Peyer's patch (tissue), 4 donors: ENCODE results near the gene ACOX2. TPM values are rescaled to one million over a fixed set of nuclear protein-coding genes. Genes with fewer than 3 reads are reported as not detected.

ENCODE experiments used
- DNase-seq, 3 donors: peaks; one replicate each; pipeline ENCODE4 v3.0.0-alpha.2; 2017 to 2019
- H3K27ac ChIP-seq, 4 donors: fragments of 200-600 bp; sonication (generic); one replicate each; pipeline ENCODE4 v1.5.1; 2016 to 2019
- H3K27me3 ChIP-seq, 2 donors: fragments of 200-600 bp; sonication (generic); one replicate each; pipeline ENCODE4 v1.5.1; 2019
- H3K36me3 ChIP-seq, 3 donors: fragments of 200-600 bp; sonication (generic); one replicate each; pipeline ENCODE4 v1.5.1; 2016 to 2019
- H3K4me1 ChIP-seq, 4 donors: fragments of 200-600 bp; sonication (generic); one replicate each; pipeline ENCODE4 v1.5.1; 2016 to 2019
- H3K4me3 ChIP-seq, 4 donors: fragments of 200-600 bp; sonication (generic); 1 replicate in 3 of 4; 2 replicates in 1 of 4; pipeline ENCODE4 v1.5.1; 2016 to 2019; ENCODE audit warnings: mild to moderate bottlenecking in 1 of 4
- H3K9me3 ChIP-seq, 4 donors: fragments of 200-600 bp; sonication (generic); one replicate each; pipeline ENCODE4 v1.5.1; 2016 to 2019; ENCODE audit warnings: mild to moderate bottlenecking in 1 of 4
- POLR2A ChIP-seq, 2 donors: fragments of 450-650 bp; IDR thresholded peaks; one replicate each; pipeline ENCODE4 v1.5.1; 2017; ENCODE audit warnings: antibody characterized with exemption in 2 of 2, mild to moderate bottlenecking in 2 of 2, moderate library complexity in 2 of 2
- total RNA-seq, 4 donors: library from RNA; depleted of rRNA; stranded (reverse); fragments of >200 nt; gene quantifications; one replicate each; pipeline ENCODE4 v1.1.0, GENCODE V29; 2016
- TF ChIP-seq, protein P1 (sequence below), 6 experiments: fragments of 450-650 bp in 4 of 6; fragments of 200-600 bp in 2 of 6; sonication (generic) in 1 of 6; IDR thresholded peaks; one replicate each; pipeline ENCODE4 v1.5.1; 2017 to 2019; ENCODE audit warnings: antibody characterized with exemption in 6 of 6, mild to moderate bottlenecking in 3 of 6, moderate library complexity in 1 of 6

ACOX2 gene
- total RNA-seq, 4 donors from 2014 or later, result 54.5 to 162 (median 142) TPM

DNA sequence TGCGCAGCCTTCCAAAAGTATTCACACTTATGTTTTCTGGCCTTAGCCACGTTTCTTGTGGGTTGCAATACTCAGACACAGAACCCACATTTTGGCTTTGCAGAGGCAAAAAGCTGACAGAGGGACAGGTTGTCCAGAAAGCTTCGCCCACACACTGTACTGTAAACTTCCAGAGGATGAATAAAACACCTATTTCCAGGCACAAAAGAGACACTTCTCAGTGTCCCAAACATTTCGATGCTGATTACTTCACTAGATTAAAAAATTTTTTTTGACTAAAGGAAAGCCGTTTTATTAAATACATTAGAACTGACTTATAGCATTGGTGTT lies 73.1 kb downstream of the ACOX2 start:
- Histone ChIP-seq H3K4me3 (peak overlapping the region in 1 of 4 donors; percentile 37), H3K4me1 (peaks cover 0 to 9% (median 2%) of the 10 kb centered on the region in 4 donors), H3K27me3 (no peaks in the 10 kb centered on the region), H3K9me3 (no peaks in the 10 kb centered on the region), H3K27ac (no peak overlapping the region), H3K36me3 (no peaks in the 10 kb centered on the region)
- no peak for DNase-seq
- TF ChIP-seq, protein P1, sequence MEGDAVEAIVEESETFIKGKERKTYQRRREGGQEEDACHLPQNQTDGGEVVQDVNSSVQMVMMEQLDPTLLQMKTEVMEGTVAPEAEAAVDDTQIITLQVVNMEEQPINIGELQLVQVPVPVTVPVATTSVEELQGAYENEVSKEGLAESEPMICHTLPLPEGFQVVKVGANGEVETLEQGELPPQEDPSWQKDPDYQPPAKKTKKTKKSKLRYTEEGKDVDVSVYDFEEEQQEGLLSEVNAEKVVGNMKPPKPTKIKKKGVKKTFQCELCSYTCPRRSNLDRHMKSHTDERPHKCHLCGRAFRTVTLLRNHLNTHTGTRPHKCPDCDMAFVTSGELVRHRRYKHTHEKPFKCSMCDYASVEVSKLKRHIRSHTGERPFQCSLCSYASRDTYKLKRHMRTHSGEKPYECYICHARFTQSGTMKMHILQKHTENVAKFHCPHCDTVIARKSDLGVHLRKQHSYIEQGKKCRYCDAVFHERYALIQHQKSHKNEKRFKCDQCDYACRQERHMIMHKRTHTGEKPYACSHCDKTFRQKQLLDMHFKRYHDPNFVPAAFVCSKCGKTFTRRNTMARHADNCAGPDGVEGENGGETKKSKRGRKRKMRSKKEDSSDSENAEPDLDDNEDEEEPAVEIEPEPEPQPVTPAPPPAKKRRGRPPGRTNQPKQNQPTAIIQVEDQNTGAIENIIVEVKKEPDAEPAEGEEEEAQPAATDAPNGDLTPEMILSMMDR (IDR thresholded peaks at IDR 0.05), result no peak
- TF ChIP-seq POLR2A (IDR thresholded peaks at IDR 0.05), result no peak

DNA sequence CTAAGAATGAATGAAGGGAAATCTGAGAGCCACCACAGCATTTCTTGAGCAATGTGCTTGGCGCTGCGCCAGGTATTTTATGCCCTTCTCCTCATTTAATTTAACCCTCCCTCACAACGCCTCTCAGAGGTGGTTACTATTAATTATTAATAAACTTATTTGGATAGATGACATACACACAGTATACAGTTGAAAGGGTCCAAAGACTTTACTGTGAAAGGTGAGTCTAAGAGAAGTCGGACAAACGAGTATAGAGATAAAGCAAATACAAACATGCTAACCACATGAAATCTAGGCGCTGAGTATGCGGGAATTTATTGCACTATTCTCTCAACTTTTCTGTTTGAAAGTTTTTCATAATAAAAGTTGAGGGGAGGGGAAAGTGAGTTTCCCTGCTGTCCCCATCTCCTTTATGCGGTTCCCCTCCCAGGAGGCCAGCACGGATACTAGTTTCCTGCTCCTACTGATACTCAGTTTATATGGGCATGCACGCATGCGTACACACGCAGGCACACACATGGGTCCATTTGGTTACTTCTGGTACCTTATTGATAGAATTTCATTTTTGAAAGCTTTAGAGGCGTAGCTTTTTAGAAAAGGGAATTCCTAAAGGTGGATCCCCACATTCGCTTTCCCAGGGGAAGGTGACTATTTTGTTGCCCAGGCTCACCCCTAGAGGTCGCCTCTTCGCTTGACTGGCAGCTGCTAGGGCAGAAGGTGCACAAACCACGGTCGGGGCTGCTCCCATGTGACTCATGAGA lies 73.6 kb downstream of the ACOX2 start:
- Histone ChIP-seq H3K27ac (peak overlapping the region in 1 of 4 donors; percentile 14), H3K36me3 (no peaks in the 10 kb centered on the region), H3K9me3 (no peaks in the 10 kb centered on the region), H3K4me3 (peak overlapping the region in 2 of 4 donors; percentile 17 to 37), H3K27me3 (no peaks in the 10 kb centered on the region), H3K4me1 (peaks cover 0 to 9% (median 2%) of the 10 kb centered on the region in 4 donors)
- TF ChIP-seq, protein P1 (IDR thresholded peaks at IDR 0.05), result peak; percentile 43 to 84 (median 73)
- no peak for TF ChIP-seq POLR2A (IDR thresholded peaks at IDR 0.05)
- peak; percentile 70 to 89 (median 72) for DNase-seq

DNA sequence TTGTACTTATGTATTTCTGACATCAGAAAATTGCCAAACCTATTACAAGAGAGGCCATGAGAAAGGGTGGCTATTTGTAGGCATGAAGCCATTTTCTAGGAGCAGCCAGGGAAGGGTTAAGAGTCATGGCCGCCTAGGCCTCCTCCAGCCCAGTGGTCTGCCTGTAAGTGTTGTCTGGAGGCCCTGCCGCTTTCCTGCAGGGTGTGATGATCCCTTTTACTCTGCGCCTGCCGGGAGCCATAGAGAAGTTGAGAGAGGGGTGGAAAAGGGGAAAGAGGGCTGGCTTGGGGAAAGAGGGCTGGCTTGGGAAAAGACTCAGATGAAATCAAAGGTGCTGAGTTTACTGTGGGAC lies 74.2 kb downstream of the ACOX2 start:
- Histone ChIP-seq H3K9me3 (no peaks in the 10 kb centered on the region), H3K4me3 (no peak overlapping the region), H3K4me1 (peaks cover 0 to 9% (median 2%) of the 10 kb centered on the region in 4 donors), H3K36me3 (no peaks in the 10 kb centered on the region), H3K27ac (no peak overlapping the region), H3K27me3 (no peaks in the 10 kb centered on the region)
- TF ChIP-seq, protein P1 (IDR thresholded peaks at IDR 0.05), result no peak
- no peak for DNase-seq

DNA sequence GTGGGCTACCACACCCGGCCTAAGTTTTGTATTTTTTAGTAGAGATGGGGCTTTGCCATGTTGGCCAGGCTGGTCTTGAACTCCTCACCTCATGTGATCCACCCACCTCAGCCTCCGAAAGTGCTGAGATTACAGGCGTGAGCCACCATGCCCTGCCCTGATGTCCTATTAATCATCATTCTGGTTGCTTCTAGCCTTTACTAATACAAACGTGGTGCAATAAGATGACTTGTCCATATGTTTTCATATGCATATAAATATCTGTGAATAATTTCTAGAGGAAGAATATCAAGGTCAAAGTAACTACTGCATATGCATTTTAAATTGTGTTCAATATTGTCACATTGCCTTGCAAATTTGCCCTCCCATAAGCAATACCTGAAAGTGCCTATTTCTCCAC lies 77.8 kb downstream of the ACOX2 start:
- Histone ChIP-seq H3K4me1 (peaks cover 0 to 9% (median 2%) of the 10 kb centered on the region in 4 donors), H3K9me3 (peaks cover 0 to 7% (median 0%) of the 10 kb centered on the region in 4 donors), H3K27me3 (no peaks in the 10 kb centered on the region), H3K36me3 (no peaks in the 10 kb centered on the region), H3K27ac (no peak overlapping the region), H3K4me3 (no peak overlapping the region)
- DNase-seq, result no peak
- TF ChIP-seq, protein P1 (IDR thresholded peaks at IDR 0.05), result no peak
- no peak for TF ChIP-seq POLR2A (IDR thresholded peaks at IDR 0.05)

Other genes starting within 250 kb of the ACOX2 start
- 10 to 100 TPM in 3 of 4 donors, 1 to 10 TPM in 1; 9.9 to 23.1 (median 13.4) TPM for gene RPP14, start 230.9 kb downstream of the ACOX2 start, total RNA-seq
- 10 to 100 TPM in 1 of 4 donors, 1 to 10 TPM in 2, not detected in 1; 4.8 to 12.8 (median 6.5) TPM for gene HTD2, start 230.7 kb downstream of the ACOX2 start, total RNA-seq
- 10 to 100 TPM; 15.3 to 73.4 (median 28.4) TPM for gene PXK, start 204.3 kb downstream of the ACOX2 start, total RNA-seq
- 100 to 1,000 TPM in 2 of 4 donors, 10 to 100 TPM in 2; 66.6 to 126 (median 96.8) TPM for gene PDHB, start 103.4 kb downstream of the ACOX2 start, total RNA-seq
- gene KCTD6, start 45.1 kb downstream of the ACOX2 start, total RNA-seq, result 10 to 100 TPM; 10.3 to 14.9 (median 11.9) TPM
- 10 to 100 TPM; 11.0 to 93.3 (median 24.3) TPM for gene FAM107A, start 40.2 kb upstream of the ACOX2 start, total RNA-seq
- gene FAM3D, start 129.6 kb upstream of the ACOX2 start, total RNA-seq, result 100 to 1,000 TPM in 3 of 4 donors, 10 to 100 TPM in 1; 47.0 to 200 (median 135) TPM